Ovary (tissue), 9 donors: ENCODE measurements around the gene CMTM2. TPM values are rescaled to one million over a fixed set of nuclear protein-coding genes. Genes with fewer than 3 reads are reported as not detected.

Experiments
- DNase-seq, 5 donors: peaks; one replicate each; pipeline ENCODE4 v3.0.0-alpha.2; 2019 to 2020
- H3K27ac ChIP-seq, 2 donors: fragments of 200-600 bp; one replicate each; pipeline versions ENCODE4 v1.5.1 to v1.8.0; 2019 to 2022
- H3K27me3 ChIP-seq: fragments of 200-600 bp; one replicate; pipeline ENCODE4 v1.8.0; 2022
- H3K36me3 ChIP-seq: fragments of 200-600 bp; sonication (generic); one replicate; pipeline ENCODE4 v1.5.1; 2019
- H3K4me1 ChIP-seq: one replicate; pipeline ENCODE4 v1.8.1; 2013; ENCODE audit warnings: mild to moderate bottlenecking, moderate library complexity; ENCODE audit not compliant: insufficient read depth
- H3K4me3 ChIP-seq: fragments of 200-600 bp; sonication (generic); one replicate; pipeline ENCODE4 v1.5.1; 2017
- H3K9me3 ChIP-seq, 2 donors: fragments of 200-600 bp in 1 of 2; sonication (generic) in 1 of 2; one replicate each; pipeline versions ENCODE4 v1.5.1 to v1.8.1; 2013 to 2019; ENCODE audit warnings: mild to moderate bottlenecking in 1 of 2, moderate library complexity in 1 of 2
- EP300 ChIP-seq: sonication (generic); formaldehyde crosslinking; IDR thresholded peaks from one replicate; pipeline ENCODE4 v1.6.1; 2017; ENCODE audit warnings: antibody characterized with exemption
- POLR2A ChIP-seq: fragments of 450-650 bp; IDR thresholded peaks from one replicate; pipeline ENCODE4 v1.6.1; 2017; ENCODE audit warnings: antibody characterized with exemption, mild to moderate bottlenecking, moderate library complexity
- WGBS, 3 donors: extraction: QIAGEN DNeasy Blood & Tissue Kit in 1 of 3; methylation state at CpG; one replicate each; pipeline versions ENCODE4 v1.1.5 to v1.1.7; 2013 to 2017; 5-methylcytosine and 5-hydroxymethylcytosine counted together
- intact Hi-C, 4 donors: fragments of 100-400 bp; cut with DNase I; formaldehyde crosslinking; loops; one replicate each; pipeline versions ENCODE4 v1.11.0 to v1.15.1; 2022 to 2023
- polyA plus RNA-seq, 2 donors: library from polyadenylated mRNA; stranded (reverse); fragments of 200-250 nt in 1 of 2; fragments of 350-450 nt in 1 of 2; fragmentation: Illumina TruSeq in 1 of 2; extraction: RNeasy Lipid Tissue Mini Kit (QIAGEN cat#74804) in 1 of 2; gene quantifications; one replicate each; pipeline ENCODE4 v1.2.3, GENCODE V29; 2013 to 2014
- total RNA-seq, 7 donors: library from RNA; depleted of rRNA in 2 of 7; stranded (reverse); fragments of >200 nt in 2 of 7; fragmentation: NEBNext Ultra II Directional in 3 of 7; extraction: Animal tissue kit (Norgen Biotek cat#: 25700) in 3 of 7; gene quantifications; one replicate each; pipeline versions ENCODE4 v1.1.0 to v1.2.4, GENCODE V29; 2016 to 2023
- TF ChIP-seq, protein P1 (sequence below), 3 donors: fragments of 450-650 bp in 2 of 3; fragments of 200-600 bp in 1 of 3; IDR thresholded peaks; one replicate each; pipeline versions ENCODE4 v1.5.1 to v1.8.0; 2016 to 2022; ENCODE audit warnings: antibody characterized with exemption in 3 of 3, mild to moderate bottlenecking in 1 of 3
- donor health status: DM: no; HTN: no; CAD: no; lungs with moderate emphysema.
- donor health status: DM: no; HTN: no; CAD: no.
- donor health status: Bipolar disorder and iron deficiency.
- donor health status: DM: yes; HTN: yes; CAD: no.
- donor health status: DM: no; HTN: no; CAD: no.
- donor health status: DM: yes; HTN: yes; CAD: no.

The CMTM2 gene
- total and polyA plus RNA-seq, 9 donors, result 0.21 to 1.8 (median 0.38) TPM; not detected in 6

DNA sequence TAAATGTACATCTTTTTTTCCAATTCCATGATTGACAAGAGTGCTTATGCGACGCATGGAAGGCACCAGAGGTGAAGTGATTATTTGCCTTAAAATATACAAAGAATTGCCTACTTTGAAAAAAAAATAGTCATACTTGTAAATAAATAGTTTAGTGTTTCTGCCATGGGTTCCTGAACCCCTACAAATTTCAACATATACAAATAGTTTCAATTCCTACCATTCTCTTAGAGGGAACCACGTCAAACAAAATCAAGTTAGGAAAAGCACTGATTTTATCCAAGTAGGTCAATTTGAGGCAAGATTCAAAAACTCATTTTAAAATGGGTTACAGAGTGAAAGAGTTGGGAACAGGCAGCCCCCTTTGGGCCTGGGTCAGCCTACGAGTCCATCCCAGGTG, 36.9 kb downstream of the CMTM2 start:
- H3K9me3 ChIP-seq, result no peaks in the 10 kb centered on the region
- no peak overlapping the region for H3K4me3 ChIP-seq
- no peak overlapping the region for H3K27ac ChIP-seq
- no peak for TF ChIP-seq EP300
- TF ChIP-seq, protein P1, sequence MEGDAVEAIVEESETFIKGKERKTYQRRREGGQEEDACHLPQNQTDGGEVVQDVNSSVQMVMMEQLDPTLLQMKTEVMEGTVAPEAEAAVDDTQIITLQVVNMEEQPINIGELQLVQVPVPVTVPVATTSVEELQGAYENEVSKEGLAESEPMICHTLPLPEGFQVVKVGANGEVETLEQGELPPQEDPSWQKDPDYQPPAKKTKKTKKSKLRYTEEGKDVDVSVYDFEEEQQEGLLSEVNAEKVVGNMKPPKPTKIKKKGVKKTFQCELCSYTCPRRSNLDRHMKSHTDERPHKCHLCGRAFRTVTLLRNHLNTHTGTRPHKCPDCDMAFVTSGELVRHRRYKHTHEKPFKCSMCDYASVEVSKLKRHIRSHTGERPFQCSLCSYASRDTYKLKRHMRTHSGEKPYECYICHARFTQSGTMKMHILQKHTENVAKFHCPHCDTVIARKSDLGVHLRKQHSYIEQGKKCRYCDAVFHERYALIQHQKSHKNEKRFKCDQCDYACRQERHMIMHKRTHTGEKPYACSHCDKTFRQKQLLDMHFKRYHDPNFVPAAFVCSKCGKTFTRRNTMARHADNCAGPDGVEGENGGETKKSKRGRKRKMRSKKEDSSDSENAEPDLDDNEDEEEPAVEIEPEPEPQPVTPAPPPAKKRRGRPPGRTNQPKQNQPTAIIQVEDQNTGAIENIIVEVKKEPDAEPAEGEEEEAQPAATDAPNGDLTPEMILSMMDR (IDR thresholded peaks at IDR 0.05), result no peak
- TF ChIP-seq POLR2A, result no peak
- intact Hi-C loops, result no loop called here
- DNase-seq, result no peak
- no peaks in the 10 kb centered on the region for H3K36me3 ChIP-seq
- H3K27me3 ChIP-seq, result no peaks in the 10 kb centered on the region
- WGBS, 3 donors, result 85 to 91% (median 89%) methylated on average over 4 of the region's 4 CpGs
- H3K4me1 ChIP-seq, result peaks cover 3% of the 10 kb centered on the region

DNA sequence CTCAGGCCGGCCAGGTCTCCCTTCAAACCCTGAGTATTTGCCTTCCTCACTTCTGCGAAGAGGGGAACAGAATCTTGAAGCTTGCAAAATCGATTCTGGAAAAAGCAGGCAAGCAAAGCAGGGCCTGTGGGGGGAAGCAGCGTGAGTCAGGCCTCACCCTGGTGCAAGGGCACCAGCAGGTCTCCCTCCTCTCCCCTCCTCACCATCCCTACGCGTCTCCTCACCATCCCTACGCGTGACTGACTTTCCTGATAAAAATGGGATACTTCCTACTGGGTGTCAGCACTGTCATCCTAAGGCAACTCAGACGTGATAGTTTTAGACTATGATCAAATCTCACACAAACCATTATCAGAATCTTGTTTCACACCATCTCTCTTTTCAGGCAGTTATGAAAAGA, 37.3 kb downstream of the CMTM2 start:
- WGBS, 3 donors, result 65 to 69% (median 67%) methylated on average over 9 of the region's 9 CpGs
- no peak for DNase-seq
- H3K9me3 ChIP-seq, result no peaks in the 10 kb centered on the region
- no peaks in the 10 kb centered on the region for H3K36me3 ChIP-seq
- H3K27ac ChIP-seq, result no peak overlapping the region
- no peak overlapping the region for H3K4me3 ChIP-seq
- no peaks in the 10 kb centered on the region for H3K27me3 ChIP-seq
- intact Hi-C loops, result no loop called here
- peaks cover 3% of the 10 kb centered on the region for H3K4me1 ChIP-seq
- TF ChIP-seq, protein P1 (IDR thresholded peaks at IDR 0.05), result no peak
- TF ChIP-seq POLR2A (no peak), EP300 (no peak)

DNA sequence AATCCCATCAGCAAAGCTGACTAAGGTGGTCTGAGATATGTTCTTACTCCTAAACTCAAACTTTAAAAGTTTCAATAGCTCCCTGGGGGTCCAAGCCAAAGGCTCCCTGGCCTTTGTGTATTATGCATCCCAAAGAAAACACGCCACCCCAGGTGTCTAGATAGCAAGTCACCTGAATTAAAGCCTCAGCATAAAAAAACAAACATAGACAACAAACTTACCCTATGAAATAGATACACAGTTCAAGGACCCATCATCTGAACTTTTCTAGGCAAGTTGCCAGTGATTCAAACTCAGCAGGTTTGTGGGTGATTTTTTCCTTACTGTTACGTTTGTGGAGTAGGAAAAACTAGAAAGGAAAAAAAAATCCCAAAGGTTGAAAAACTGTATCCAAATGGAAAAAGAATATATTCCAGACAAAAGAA, 37.8 kb downstream of the CMTM2 start:
- 65 to 75% (median 68%) methylated on average over 2 of the region's 2 CpGs for WGBS, 3 donors
- Histone ChIP-seq H3K27ac (no peak overlapping the region), H3K4me1 (peaks cover 3% of the 10 kb centered on the region), H3K9me3 (no peaks in the 10 kb centered on the region), H3K36me3 (no peaks in the 10 kb centered on the region), H3K27me3 (no peaks in the 10 kb centered on the region), H3K4me3 (no peak overlapping the region)
- intact Hi-C loops, result no loop called here
- DNase-seq, result no peak
- TF ChIP-seq EP300 (no peak), POLR2A (no peak)
- TF ChIP-seq, protein P1 (IDR thresholded peaks at IDR 0.05), result no peak

DNA sequence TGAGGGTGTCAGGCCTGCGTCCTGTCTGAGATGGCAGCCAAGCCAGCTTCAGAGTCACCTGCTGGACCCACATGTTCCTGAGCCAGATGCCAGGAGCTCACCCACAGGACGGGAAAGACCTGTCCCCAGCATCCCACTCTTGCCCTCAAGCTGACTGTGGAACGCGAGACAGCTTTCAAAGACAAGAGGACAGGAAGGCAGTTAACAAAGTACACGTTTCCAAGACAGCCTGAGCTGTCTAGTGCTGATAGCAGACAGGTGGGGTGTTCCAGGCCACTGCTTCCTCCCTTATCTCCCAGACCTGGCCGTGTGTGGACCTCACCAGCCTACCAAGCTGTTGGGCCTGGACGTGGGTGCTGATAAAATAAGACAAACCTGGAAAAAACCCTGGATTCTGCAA, 38.5 kb downstream of the CMTM2 start:
- Histone ChIP-seq H3K4me1 (peaks cover 3% of the 10 kb centered on the region), H3K4me3 (no peak overlapping the region), H3K27me3 (no peaks in the 10 kb centered on the region), H3K27ac (no peak overlapping the region), H3K36me3 (no peaks in the 10 kb centered on the region), H3K9me3 (no peaks in the 10 kb centered on the region)
- intact Hi-C loops, result no loop called here
- WGBS, 3 donors, result 44 to 60% (median 46%) methylated on average over 7 of the region's 7 CpGs
- DNase-seq, result peak in 1 of 5 donors; percentile 24
- TF ChIP-seq, protein P1 (IDR thresholded peaks at IDR 0.05), result no peak
- TF ChIP-seq EP300, result no peak
- no peak for TF ChIP-seq POLR2A
